Lower leg skin (tissue), 3 donors: ENCODE measurements around the gene IBTK.

ENCODE experiments used
- CTCF ChIP-seq, 3 donors: fragments of 450-650 bp; IDR thresholded peaks; one replicate each; pipeline ENCODE4 v1.5.1; 2016; ENCODE audit warnings: antibody characterized with exemption in 3 of 3, mild to moderate bottlenecking in 3 of 3, moderate library complexity in 2 of 3
- POLR2A ChIP-seq, 2 donors: fragments of 450-650 bp; IDR thresholded peaks; one replicate each; pipeline ENCODE4 v1.6.1; 2016 to 2017; ENCODE audit warnings: antibody characterized with exemption in 2 of 2, mild to moderate bottlenecking in 1 of 2, moderate library complexity in 1 of 2

- TF ChIP-seq CTCF (IDR thresholded peaks at IDR 0.05), result no peak
- TF ChIP-seq POLR2A (IDR thresholded peaks at IDR 0.05), result no peak
These were observed 105.0 kb downstream of the IBTK start for GRCh38 chr6:82142524-82142923.
